ENCODE data around the gene ZGRF1. TPM values are rescaled to one million over a fixed set of nuclear protein-coding genes. Genes with fewer than 3 reads are reported as not detected.

Gene ZGRF1
- total and polyA plus RNA-seq, 10 of the 15 experiments (the other 5 are each of a cell fraction or from before 2014, with no cell fraction given) = 8.5 to 32.1 (median 20.1) TPM

GRCh38 chr4:112515198-112516065, 121.3 kb downstream of the ZGRF1 start (continued):
- TF ChIP-seq MEF2A (IDR thresholded peaks at IDR 0.05; ENCODE audit: insufficient read depth, low read depth, low read length) = no peak
- TF ChIP-seq NBN (IDR thresholded peaks at IDR 0.05) = peak; percentile 35; the same call in 1 of the 2 replicates
- TF ChIP-seq WRNIP1 (IDR thresholded peaks at IDR 0.05; ENCODE audit: borderline replicate concordance, low read depth, low read length) = no peak
- no peak for TF ChIP-seq BCL3 (IDR thresholded peaks at IDR 0.05; ENCODE audit: borderline replicate concordance, insufficient read depth, low read depth, low read length, poor library complexity, severe bottlenecking)
- TF ChIP-seq IRF3 (IDR thresholded peaks at IDR 0.05) = no peak
- no peak for TF ChIP-seq SP1 (IDR thresholded peaks at IDR 0.05; ENCODE audit: low read depth, low read length)
- peak; percentile 62 for TF ChIP-seq NR2F1 (conservative IDR thresholded peaks at IDR 0.05)
- TF ChIP-seq ZNF622 (IDR thresholded peaks at IDR 0.05) = no peak
- TF ChIP-seq, protein P1, sequence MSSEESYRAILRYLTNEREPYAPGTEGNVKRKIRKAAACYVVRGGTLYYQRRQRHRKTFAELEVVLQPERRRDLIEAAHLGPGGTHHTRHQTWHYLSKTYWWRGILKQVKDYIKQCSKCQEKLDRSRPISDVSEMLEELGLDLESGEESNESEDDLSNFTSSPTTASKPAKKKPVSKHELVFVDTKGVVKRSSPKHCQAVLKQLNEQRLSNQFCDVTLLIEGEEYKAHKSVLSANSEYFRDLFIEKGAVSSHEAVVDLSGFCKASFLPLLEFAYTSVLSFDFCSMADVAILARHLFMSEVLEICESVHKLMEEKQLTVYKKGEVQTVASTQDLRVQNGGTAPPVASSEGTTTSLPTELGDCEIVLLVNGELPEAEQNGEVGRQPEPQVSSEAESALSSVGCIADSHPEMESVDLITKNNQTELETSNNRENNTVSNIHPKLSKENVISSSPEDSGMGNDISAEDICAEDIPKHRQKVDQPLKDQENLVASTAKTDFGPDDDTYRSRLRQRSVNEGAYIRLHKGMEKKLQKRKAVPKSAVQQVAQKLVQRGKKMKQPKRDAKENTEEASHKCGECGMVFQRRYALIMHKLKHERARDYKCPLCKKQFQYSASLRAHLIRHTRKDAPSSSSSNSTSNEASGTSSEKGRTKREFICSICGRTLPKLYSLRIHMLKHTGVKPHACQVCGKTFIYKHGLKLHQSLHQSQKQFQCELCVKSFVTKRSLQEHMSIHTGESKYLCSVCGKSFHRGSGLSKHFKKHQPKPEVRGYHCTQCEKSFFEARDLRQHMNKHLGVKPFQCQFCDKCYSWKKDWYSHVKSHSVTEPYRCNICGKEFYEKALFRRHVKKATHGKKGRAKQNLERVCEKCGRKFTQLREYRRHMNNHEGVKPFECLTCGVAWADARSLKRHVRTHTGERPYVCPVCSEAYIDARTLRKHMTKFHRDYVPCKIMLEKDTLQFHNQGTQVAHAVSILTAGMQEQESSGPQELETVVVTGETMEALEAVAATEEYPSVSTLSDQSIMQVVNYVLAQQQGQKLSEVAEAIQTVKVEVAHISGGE (CRISPR knock-in tag; IDR thresholded peaks at IDR 0.05) = no peak
- TF ChIP-seq, protein P2, sequence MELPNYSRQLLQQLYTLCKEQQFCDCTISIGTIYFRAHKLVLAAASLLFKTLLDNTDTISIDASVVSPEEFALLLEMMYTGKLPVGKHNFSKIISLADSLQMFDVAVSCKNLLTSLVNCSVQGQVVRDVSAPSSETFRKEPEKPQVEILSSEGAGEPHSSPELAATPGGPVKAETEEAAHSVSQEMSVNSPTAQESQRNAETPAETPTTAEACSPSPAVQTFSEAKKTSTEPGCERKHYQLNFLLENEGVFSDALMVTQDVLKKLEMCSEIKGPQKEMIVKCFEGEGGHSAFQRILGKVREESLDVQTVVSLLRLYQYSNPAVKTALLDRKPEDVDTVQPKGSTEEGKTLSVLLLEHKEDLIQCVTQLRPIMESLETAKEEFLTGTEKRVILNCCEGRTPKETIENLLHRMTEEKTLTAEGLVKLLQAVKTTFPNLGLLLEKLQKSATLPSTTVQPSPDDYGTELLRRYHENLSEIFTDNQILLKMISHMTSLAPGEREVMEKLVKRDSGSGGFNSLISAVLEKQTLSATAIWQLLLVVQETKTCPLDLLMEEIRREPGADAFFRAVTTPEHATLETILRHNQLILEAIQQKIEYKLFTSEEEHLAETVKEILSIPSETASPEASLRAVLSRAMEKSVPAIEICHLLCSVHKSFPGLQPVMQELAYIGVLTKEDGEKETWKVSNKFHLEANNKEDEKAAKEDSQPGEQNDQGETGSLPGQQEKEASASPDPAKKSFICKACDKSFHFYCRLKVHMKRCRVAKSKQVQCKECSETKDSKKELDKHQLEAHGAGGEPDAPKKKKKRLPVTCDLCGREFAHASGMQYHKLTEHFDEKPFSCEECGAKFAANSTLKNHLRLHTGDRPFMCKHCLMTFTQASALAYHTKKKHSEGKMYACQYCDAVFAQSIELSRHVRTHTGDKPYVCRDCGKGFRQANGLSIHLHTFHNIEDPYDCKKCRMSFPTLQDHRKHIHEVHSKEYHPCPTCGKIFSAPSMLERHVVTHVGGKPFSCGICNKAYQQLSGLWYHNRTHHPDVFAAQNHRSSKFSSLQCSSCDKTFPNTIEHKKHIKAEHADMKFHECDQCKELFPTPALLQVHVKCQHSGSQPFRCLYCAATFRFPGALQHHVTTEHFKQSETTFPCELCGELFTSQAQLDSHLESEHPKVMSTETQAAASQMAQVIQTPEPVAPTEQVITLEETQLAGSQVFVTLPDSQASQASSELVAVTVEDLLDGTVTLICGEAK (IDR thresholded peaks at IDR 0.05; ENCODE audit: borderline replicate concordance) = no peak
- peak; percentile 5 for TF ChIP-seq PBX3 (IDR thresholded peaks at IDR 0.05; ENCODE audit: insufficient replicate concordance, low read depth, low read length)
- TF ChIP-seq, protein P3, sequence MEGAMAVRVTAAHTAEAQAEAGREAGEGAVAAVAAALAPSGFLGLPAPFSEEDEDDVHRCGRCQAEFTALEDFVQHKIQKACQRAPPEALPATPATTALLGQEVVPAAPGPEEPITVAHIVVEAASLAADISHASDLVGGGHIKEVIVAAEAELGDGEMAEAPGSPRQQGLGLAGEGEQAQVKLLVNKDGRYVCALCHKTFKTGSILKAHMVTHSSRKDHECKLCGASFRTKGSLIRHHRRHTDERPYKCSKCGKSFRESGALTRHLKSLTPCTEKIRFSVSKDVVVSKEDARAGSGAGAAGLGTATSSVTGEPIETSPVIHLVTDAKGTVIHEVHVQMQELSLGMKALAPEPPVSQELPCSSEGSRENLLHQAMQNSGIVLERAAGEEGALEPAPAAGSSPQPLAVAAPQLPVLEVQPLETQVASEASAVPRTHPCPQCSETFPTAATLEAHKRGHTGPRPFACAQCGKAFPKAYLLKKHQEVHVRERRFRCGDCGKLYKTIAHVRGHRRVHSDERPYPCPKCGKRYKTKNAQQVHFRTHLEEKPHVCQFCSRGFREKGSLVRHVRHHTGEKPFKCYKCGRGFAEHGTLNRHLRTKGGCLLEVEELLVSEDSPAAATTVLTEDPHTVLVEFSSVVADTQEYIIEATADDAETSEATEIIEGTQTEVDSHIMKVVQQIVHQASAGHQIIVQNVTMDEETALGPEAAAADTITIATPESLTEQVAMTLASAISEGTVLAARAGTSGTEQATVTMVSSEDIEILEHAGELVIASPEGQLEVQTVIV (IDR thresholded peaks at IDR 0.05; ENCODE audit: borderline replicate concordance, partially characterized antibody) = no peak
- TF ChIP-seq STAT1 (conservative IDR thresholded peaks at IDR 0.05) = no peak
- no peak for TF ChIP-seq CEBPB (IDR thresholded peaks at IDR 0.05; ENCODE audit: borderline replicate concordance in 1 of 2, low read depth in 2 of 2, low read length in 2 of 2)

Measured in GM12878 (cell line).